GM12864 (cell line): ENCODE data around the gene UNC50.

ENCODE experiments used
- DNase-seq: peaks from one replicate; pipeline ENCODE4 v3.0.0-alpha.2; 2011; ENCODE audit warnings: low read depth
- H3K4me3 ChIP-seq: 2 replicates; pipeline ENCODE4 v1.5.1; 2011; ENCODE audit warnings: mild to moderate bottlenecking, low read depth, low read length, control low read depth
- TF ChIP-seq, protein P1 (sequence below): IDR thresholded peaks from 2 replicates; pipeline ENCODE4 v1.5.1; 2011; ENCODE audit warnings: low read depth, mild to moderate bottlenecking, moderate library complexity, low read length, control low read depth, inconsistent platforms; ENCODE audit errors: missing control alignments

Gene UNC50

DNA sequence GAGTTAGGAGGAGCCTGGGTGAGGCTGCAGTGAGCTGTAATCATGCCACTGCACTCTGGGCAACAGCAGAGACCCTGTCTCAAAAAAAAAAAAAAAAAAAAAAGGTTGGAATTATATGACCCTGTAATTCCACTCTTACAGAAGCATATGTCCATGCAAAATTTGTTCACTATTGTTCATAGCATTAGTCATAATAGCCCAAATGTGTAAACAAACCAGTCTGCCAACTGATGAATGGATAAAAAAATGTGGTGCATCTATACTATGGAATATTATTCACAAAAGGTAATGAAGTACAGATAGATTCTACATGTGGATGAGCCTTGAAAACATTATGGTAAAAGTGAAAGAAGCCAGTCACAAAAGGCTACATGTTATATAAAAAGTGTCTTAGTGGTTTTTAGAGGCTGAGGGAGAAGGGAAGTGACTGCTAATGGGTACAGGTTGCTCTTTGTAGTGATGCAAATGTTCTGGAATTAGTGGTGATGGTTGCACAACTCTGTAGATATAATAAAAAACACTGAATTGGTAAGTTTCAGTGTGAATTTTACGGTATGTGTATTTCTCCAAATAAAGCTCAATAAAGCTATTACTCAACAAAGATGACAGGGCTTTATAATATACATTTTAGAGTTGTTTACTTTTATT is 9.5 kb upstream of the UNC50 start:
- no peak for DNase-seq
- no peak overlapping the region for H3K4me3 ChIP-seq
- TF ChIP-seq, protein P1, sequence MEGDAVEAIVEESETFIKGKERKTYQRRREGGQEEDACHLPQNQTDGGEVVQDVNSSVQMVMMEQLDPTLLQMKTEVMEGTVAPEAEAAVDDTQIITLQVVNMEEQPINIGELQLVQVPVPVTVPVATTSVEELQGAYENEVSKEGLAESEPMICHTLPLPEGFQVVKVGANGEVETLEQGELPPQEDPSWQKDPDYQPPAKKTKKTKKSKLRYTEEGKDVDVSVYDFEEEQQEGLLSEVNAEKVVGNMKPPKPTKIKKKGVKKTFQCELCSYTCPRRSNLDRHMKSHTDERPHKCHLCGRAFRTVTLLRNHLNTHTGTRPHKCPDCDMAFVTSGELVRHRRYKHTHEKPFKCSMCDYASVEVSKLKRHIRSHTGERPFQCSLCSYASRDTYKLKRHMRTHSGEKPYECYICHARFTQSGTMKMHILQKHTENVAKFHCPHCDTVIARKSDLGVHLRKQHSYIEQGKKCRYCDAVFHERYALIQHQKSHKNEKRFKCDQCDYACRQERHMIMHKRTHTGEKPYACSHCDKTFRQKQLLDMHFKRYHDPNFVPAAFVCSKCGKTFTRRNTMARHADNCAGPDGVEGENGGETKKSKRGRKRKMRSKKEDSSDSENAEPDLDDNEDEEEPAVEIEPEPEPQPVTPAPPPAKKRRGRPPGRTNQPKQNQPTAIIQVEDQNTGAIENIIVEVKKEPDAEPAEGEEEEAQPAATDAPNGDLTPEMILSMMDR, result no peak

DNA sequence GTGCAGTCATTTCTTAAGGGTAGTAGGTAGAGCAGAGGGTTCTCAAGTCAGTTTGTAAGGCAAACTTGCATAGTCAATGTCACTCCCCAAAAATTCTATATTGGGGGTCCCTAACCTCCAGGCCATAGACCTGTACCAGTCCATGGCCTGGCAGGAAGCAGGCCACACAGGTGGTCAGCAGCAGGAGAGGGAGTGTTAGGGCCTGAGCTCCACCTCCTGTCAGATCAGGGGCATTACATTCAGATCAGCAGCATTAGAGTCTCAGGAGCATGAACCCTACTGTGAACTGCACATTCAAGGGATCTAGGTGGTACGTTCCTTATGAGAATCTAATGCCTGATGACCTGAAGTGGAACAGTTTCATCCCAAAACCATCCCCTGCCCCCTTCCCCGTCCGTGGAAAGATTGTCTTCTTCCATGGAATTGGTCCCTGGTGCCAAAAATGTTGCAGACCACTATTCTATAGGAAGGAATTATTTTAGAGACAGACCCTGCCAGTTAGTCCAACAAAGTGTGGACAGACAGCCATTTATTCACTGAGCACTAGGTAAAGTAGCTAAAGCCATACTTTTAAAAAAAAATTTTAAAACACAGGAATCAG is 6.8 kb upstream of the UNC50 start:
- DNase-seq, result no peak

DNA sequence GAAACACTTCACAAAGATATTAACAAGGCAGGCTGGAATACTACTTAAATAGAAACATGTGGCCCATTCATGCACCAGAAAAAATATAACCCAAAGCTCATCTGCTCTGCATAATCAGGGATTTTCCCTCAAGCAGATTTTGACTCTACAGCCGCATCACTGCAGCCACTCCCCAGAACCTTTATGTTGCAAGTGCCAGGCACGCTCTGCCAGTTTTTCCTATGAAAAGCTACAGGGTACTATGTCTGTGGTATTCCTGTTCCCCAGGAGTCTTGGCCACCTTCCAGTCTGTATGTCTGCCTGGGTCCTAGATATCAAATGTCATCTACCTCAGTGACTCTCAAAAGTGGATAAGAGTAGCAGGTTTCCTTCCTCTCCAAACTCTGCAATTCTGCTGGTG is 3.8 kb upstream of the UNC50 start:
- no peak for DNase-seq
- TF ChIP-seq, protein P1, result no peak
- no peak overlapping the region for H3K4me3 ChIP-seq

More for the DNA sequence above, 6.8 kb upstream of the UNC50 start:
- no peak overlapping the region for H3K4me3 ChIP-seq
- TF ChIP-seq, protein P1, result peak; percentile 81

DNA sequence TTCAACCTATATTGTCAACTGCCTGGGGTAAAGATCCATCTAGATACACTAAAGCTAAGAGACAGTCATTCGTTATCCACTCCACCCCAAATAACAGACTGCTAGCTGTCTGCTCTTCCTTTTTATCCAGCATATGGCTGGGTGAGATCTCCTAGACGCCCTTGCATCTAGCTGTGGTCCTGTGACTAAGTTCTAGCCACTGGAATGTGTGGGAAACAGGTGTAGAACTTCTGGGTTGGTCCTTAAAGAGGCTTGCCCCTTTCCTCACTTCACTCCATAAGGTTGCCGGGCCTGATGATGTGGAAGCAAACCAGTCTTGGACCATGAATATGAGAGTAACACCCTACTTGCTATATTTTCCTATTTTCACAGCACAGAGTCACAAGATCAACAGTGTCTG is 3.3 kb upstream of the UNC50 start:
- H3K4me3 ChIP-seq, result no peak overlapping the region
- no peak for DNase-seq
- TF ChIP-seq, protein P1, result no peak

DNA sequence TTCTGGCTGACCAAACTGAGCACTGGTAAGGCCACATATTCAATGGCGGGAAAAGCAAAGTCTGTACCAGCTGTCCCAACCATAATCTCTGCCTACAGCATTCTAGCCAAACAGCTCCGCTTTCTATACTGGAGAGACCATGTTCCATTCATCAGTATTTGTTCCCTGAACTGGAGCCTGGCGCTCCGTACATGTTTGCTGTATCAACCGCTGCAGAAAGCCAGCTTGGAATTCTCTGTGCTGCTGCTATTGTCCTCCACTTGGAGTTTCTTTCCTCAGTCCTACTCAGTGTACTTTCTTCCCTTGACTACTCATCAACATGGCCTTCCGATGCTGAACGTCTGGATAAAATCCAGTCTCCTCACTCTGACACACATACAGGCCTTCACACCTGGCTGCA is 2.0 kb upstream of the UNC50 start:
- no peak overlapping the region for H3K4me3 ChIP-seq
- TF ChIP-seq, protein P1, result no peak
- no peak for DNase-seq

DNA sequence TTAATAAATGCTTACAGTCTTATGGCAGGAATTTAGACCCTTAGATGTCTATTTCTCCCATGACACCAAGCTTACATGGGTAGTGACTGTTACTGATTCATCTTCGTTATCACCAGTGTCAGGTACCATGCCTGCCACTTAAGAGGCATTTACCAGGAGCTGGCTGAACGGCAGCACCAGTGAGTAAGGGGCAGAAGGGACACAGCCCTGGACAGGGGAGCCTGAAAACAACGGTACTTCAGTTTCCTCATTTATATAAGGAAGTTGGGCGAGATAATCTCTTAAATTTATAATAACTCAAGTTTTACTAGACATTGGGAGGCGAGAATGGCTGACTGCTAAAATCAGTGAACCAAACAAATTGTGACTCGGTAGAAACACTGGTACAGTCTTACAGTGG is 1.3 kb upstream of the UNC50 start:
- no peak for DNase-seq
- TF ChIP-seq, protein P1, result no peak
- peak overlapping the region; percentile 80 for H3K4me3 ChIP-seq

DNA sequence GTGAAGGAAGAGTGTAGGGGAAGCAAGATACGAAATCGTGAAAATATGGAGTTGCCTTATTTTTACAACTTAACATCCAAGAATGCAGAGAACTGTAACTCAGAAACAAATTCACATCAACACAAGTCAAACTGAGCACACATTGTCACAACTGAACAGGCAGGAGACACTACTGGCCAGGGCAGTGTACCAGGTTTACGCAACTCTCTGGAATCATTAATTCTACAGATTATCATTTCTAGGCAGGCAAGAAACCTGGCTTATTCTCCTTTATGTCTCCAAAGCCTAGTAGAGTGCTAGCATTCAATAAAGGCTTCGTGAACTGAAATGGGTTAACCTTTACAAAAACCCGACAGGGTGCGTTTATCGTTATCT is 661 bp upstream of the UNC50 start:
- peak overlapping the region; percentile 80 for H3K4me3 ChIP-seq
- TF ChIP-seq, protein P1, result no peak
- DNase-seq, result no peak
